ENCODE data around the gene EXOC4. TPM values are rescaled to one million over a fixed set of nuclear protein-coding genes. Genes with fewer than 3 reads are reported as not detected.

The EXOC4 gene
- total and polyA plus RNA-seq, 7 donors: 16.4 to 76.7 (median 50.7) TPM

DNA sequence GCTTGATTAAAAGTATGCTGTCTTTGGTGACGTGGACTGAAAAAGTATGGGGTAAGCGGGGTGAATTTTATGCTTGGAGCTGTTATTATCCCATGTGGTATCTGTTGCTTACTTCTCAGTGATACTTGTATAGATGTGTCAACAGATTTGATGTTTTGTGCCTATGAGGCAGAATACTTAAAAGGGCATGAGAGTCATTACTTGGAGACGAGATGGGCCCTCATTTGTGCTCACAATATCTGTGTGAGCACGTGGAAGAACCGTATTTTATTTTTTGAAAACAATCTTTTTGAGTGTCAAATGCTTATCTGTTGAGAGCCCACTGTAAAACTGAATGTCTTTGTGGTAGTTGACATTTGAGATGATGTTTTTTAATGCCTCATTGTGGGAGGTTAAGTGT lies 281.9 kb downstream of the EXOC4 start:
- 95% methylated on average over 5 of the region's 5 CpGs for WGBS, 2 donors
- Histone ChIP-seq H3K4me1 (peaks cover 0 to 7% (median 0%) of the 10 kb centered on the region in 4 donors), H3K27ac (no peak overlapping the region), H3K9me3 (no peaks in the 10 kb centered on the region), H3K27me3 (no peaks in the 10 kb centered on the region), H3K36me3 (no peaks in the 10 kb centered on the region), H3K4me3 (no peak overlapping the region)
- intact Hi-C loops (cut with DNase I): no loop called here
- DNase-seq: no peak
- TF ChIP-seq EP300 (IDR thresholded peaks at IDR 0.05): no peak
- TF ChIP-seq, protein P1, sequence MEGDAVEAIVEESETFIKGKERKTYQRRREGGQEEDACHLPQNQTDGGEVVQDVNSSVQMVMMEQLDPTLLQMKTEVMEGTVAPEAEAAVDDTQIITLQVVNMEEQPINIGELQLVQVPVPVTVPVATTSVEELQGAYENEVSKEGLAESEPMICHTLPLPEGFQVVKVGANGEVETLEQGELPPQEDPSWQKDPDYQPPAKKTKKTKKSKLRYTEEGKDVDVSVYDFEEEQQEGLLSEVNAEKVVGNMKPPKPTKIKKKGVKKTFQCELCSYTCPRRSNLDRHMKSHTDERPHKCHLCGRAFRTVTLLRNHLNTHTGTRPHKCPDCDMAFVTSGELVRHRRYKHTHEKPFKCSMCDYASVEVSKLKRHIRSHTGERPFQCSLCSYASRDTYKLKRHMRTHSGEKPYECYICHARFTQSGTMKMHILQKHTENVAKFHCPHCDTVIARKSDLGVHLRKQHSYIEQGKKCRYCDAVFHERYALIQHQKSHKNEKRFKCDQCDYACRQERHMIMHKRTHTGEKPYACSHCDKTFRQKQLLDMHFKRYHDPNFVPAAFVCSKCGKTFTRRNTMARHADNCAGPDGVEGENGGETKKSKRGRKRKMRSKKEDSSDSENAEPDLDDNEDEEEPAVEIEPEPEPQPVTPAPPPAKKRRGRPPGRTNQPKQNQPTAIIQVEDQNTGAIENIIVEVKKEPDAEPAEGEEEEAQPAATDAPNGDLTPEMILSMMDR (IDR thresholded peaks at IDR 0.05): no peak
- TF ChIP-seq POLR2AphosphoS5 (IDR thresholded peaks at IDR 0.05): no peak
- no peak for TF ChIP-seq POLR2A (IDR thresholded peaks at IDR 0.05)

DNA sequence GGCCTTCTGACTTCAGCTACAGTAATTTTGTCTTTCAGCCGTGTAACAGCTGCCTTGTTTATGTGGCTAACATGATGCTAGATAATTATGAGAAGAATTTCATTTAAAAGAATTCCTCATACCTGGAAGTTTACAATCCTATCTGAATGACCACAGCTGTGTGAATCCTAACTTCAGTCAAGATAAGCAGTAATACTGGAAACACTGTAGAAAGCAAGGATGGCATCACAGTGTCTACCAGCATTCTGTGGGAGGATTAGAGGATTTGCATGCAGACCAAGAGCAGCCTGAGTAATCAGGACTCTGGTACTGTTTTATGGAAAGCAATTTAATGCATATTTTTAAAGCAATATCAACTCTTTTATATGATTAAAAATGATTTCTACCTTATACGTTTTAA lies 282.4 kb downstream of the EXOC4 start:
- Histone ChIP-seq H3K27me3 (no peaks in the 10 kb centered on the region), H3K9me3 (no peaks in the 10 kb centered on the region), H3K36me3 (no peaks in the 10 kb centered on the region), H3K4me3 (no peak overlapping the region), H3K27ac (no peak overlapping the region), H3K4me1 (peaks cover 0 to 6% (median 0%) of the 10 kb centered on the region in 4 donors)
- no peak for TF ChIP-seq POLR2A (IDR thresholded peaks at IDR 0.05)
- TF ChIP-seq EP300 (IDR thresholded peaks at IDR 0.05): no peak
- TF ChIP-seq, protein P1 (IDR thresholded peaks at IDR 0.05): no peak
- TF ChIP-seq POLR2AphosphoS5 (IDR thresholded peaks at IDR 0.05): no peak
- WGBS, 2 donors: 85% methylated on average over 2 of the region's 2 CpGs
- DNase-seq: no peak
- intact Hi-C loops (cut with DNase I): no loop called here

DNA sequence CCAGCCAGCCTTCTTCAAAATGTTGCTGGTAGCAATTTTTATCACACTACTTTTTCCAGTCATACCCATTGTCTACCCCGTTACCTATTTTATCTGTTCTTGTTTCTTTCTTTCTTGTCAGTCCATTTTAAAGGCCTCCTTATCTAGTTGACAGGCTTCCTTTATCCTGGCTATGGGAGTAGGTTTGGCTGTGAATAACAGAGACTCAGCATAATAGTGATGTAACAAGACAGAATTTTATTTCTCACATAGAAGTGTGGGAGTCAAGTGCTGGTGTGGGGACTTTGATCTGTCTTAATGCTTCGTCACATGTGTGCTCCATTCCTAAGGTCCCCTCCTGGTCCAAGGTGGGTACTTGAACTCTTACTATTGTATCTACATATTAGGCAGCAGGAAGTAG lies 283.6 kb downstream of the EXOC4 start:
- TF ChIP-seq EP300 (IDR thresholded peaks at IDR 0.05) (no peak), POLR2AphosphoS5 (IDR thresholded peaks at IDR 0.05) (no peak), POLR2A (IDR thresholded peaks at IDR 0.05) (no peak)
- TF ChIP-seq, protein P1 (IDR thresholded peaks at IDR 0.05): no peak
- Histone ChIP-seq H3K4me3 (no peak overlapping the region), H3K27ac (no peak overlapping the region), H3K27me3 (no peaks in the 10 kb centered on the region), H3K36me3 (no peaks in the 10 kb centered on the region), H3K9me3 (no peaks in the 10 kb centered on the region), H3K4me1 (no peaks in the 10 kb centered on the region)
- WGBS, 2 donors: 96% methylated on average over 2 of the region's 2 CpGs
- intact Hi-C loops (cut with DNase I): no loop called here
- DNase-seq: no peak

DNA sequence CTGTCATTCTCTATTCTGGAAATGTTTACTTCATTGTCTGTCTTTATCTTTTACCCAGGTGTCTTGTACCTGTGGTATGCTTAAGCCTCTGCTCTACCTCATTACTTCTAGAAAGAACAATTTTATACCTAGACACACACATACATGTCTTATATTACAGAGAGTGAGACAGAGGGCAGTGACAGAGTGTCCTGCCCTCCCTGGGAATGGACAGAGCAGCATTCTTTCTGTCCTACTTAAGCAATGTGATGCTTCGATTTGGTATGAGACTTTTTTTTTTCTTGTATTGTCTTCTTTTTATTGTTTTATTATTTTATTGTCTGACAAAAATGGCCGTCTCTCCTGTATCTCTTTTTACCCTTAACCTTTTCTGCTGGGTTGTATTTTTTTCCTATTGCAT lies 286.1 kb downstream of the EXOC4 start:
- WGBS, 2 donors: 21 to 58% methylated on average over 2 of the region's 2 CpGs
- H3K4me3 ChIP-seq: no peak overlapping the region
- no peaks in the 10 kb centered on the region for H3K4me1 ChIP-seq
- no peaks in the 10 kb centered on the region for H3K27me3 ChIP-seq
- TF ChIP-seq POLR2AphosphoS5 (IDR thresholded peaks at IDR 0.05): no peak
- no peak for TF ChIP-seq EP300 (IDR thresholded peaks at IDR 0.05)
- TF ChIP-seq, protein P1 (IDR thresholded peaks at IDR 0.05): no peak
- no peak for TF ChIP-seq POLR2A (IDR thresholded peaks at IDR 0.05)
- no peaks in the 10 kb centered on the region for H3K9me3 ChIP-seq
- DNase-seq: no peak
- no peaks in the 10 kb centered on the region for H3K36me3 ChIP-seq
- no peak overlapping the region for H3K27ac ChIP-seq
- intact Hi-C loops (cut with DNase I): no loop called here

Measured in sigmoid colon (tissue), 7 donors.